K562 (cell line): Measurements from ENCODE around the gene IL18RAP.

ENCODE experiments used
- CBX5 ChIP-seq: IDR thresholded peaks from 2 replicates; pipeline ENCODE4 v1.6.1; 2014; ENCODE audit warnings: low read depth, borderline replicate concordance
- CTCF ChIP-seq, 3 experiments: IDR thresholded peaks in 2 of 3; conservative IDR thresholded peaks in 1 of 3; 2 replicates each; pipeline ENCODE4 v1.5.1; 2011 to 2012; ENCODE audit warnings: low read length in 3 of 3, mild to moderate bottlenecking in 3 of 3, control low read depth in 2 of 3, improper control_type of control experiment in 1 of 3, inconsistent platforms in 1 of 3, low read depth in 1 of 3, mixed read lengths in 1 of 3, moderate library complexity in 1 of 3; ENCODE audit not compliant: insufficient read depth in 2 of 3
- FOXK2 ChIP-seq, 2 experiments: fragments of 450-650 bp; IDR thresholded peaks in 1 of 2; conservative IDR thresholded peaks in 1 of 2; 2 replicates each; pipeline ENCODE4 v1.6.1; 2016; ENCODE audit warnings: low read depth in 2 of 2, mild to moderate bottlenecking in 1 of 2
- HCFC1 ChIP-seq: IDR thresholded peaks from 2 replicates; pipeline ENCODE4 v1.6.1; 2012; ENCODE audit warnings: low read depth, low read length, improper control_type of control experiment
- HIVEP1 ChIP-seq: fragments of 250-450 bp; sonication (Bioruptor Pico); IDR thresholded peaks from 2 replicates; pipeline ENCODE4 v1.4.0; 2020; ENCODE audit warnings: mild to moderate bottlenecking
- NFIX ChIP-seq: fragments of 250-450 bp; sonication (Bioruptor Pico); IDR thresholded peaks from 2 replicates; pipeline ENCODE4 v1.4.0; 2020; ENCODE audit warnings: low read depth, mild to moderate bottlenecking, moderate library complexity
- NR0B1 ChIP-seq: fragments of 450-650 bp; IDR thresholded peaks from one replicate; pipeline ENCODE4 v1.6.1; 2018; ENCODE audit warnings: mild to moderate bottlenecking, moderate library complexity; ENCODE audit not compliant: partially characterized antibody
- THRA ChIP-seq: fragments of 450-650 bp; IDR thresholded peaks from 2 replicates; pipeline ENCODE4 v1.6.1; 2017; ENCODE audit warnings: mild to moderate bottlenecking, moderate library complexity
- ZNF3 ChIP-seq: fragments of 250-450 bp; sonication (Bioruptor Pico); IDR thresholded peaks from 2 replicates; pipeline ENCODE4 v1.5.0; 2021; ENCODE audit warnings: mild to moderate bottlenecking, moderate library complexity
- ZNF75A ChIP-seq: fragments of 450-650 bp; formaldehyde crosslinking; IDR thresholded peaks from 2 replicates; pipeline ENCODE4 v1.4.0; 2020; ENCODE audit warnings: mild to moderate bottlenecking
- TF ChIP-seq, protein P1 (sequence below), 2 experiments: fragments of 450-650 bp; formaldehyde crosslinking in 1 of 2; IDR thresholded peaks; 2 replicates each; pipeline versions ENCODE4 v1.4.0 to v1.6.1; 2014 to 2020; ENCODE audit warnings: mild to moderate bottlenecking in 2 of 2, borderline replicate concordance in 1 of 2, low read depth in 1 of 2
- TF ChIP-seq, protein P2 (sequence below): sonication (generic); formaldehyde crosslinking; IDR thresholded peaks from 2 replicates; pipeline ENCODE4 v1.9.0; 2022; ENCODE audit warnings: mild to moderate bottlenecking, missing genetic modification reagents

GRCh38 chr2:102446936-102447335 is 24.0 kb downstream of the IL18RAP start:
- TF ChIP-seq NFIX (CRISPR knock-in tag) (no peak), CBX5 (no peak), CTCF (IDR thresholded peaks at IDR 0.05 in 2 of 3, conservative IDR thresholded peaks at IDR 0.05 in 1 of 3; ENCODE audit: insufficient read depth in 2 of 3, low read depth in 1 of 3, low read length in 3 of 3) (no peak), HCFC1 (no peak), THRA (no peak), HIVEP1 (CRISPR knock-in tag) (no peak), ZNF3 (CRISPR knock-in tag) (no peak), FOXK2 (conservative IDR thresholded peaks at IDR 0.05 in 1 of 2, IDR thresholded peaks at IDR 0.05 in 1 of 2; ENCODE audit: low read depth in 2 of 2) (no peak), ZNF75A (CRISPR knock-in tag) (no peak), NR0B1 (no peak)
- TF ChIP-seq, protein P1, sequence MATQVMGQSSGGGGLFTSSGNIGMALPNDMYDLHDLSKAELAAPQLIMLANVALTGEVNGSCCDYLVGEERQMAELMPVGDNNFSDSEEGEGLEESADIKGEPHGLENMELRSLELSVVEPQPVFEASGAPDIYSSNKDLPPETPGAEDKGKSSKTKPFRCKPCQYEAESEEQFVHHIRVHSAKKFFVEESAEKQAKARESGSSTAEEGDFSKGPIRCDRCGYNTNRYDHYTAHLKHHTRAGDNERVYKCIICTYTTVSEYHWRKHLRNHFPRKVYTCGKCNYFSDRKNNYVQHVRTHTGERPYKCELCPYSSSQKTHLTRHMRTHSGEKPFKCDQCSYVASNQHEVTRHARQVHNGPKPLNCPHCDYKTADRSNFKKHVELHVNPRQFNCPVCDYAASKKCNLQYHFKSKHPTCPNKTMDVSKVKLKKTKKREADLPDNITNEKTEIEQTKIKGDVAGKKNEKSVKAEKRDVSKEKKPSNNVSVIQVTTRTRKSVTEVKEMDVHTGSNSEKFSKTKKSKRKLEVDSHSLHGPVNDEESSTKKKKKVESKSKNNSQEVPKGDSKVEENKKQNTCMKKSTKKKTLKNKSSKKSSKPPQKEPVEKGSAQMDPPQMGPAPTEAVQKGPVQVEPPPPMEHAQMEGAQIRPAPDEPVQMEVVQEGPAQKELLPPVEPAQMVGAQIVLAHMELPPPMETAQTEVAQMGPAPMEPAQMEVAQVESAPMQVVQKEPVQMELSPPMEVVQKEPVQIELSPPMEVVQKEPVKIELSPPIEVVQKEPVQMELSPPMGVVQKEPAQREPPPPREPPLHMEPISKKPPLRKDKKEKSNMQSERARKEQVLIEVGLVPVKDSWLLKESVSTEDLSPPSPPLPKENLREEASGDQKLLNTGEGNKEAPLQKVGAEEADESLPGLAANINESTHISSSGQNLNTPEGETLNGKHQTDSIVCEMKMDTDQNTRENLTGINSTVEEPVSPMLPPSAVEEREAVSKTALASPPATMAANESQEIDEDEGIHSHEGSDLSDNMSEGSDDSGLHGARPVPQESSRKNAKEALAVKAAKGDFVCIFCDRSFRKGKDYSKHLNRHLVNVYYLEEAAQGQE (IDR thresholded peaks at IDR 0.05; ENCODE audit: borderline replicate concordance) = no peak
- TF ChIP-seq, protein P1 (CRISPR knock-in tag; IDR thresholded peaks at IDR 0.05; ENCODE audit: low read depth) = no peak
- TF ChIP-seq, protein P2, sequence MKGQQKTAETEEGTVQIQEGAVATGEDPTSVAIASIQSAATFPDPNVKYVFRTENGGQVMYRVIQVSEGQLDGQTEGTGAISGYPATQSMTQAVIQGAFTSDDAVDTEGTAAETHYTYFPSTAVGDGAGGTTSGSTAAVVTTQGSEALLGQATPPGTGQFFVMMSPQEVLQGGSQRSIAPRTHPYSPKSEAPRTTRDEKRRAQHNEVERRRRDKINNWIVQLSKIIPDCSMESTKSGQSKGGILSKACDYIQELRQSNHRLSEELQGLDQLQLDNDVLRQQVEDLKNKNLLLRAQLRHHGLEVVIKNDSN (CRISPR knock-in tag) = no peak
